ENCODE measurements around the gene SCTR.

DNA sequence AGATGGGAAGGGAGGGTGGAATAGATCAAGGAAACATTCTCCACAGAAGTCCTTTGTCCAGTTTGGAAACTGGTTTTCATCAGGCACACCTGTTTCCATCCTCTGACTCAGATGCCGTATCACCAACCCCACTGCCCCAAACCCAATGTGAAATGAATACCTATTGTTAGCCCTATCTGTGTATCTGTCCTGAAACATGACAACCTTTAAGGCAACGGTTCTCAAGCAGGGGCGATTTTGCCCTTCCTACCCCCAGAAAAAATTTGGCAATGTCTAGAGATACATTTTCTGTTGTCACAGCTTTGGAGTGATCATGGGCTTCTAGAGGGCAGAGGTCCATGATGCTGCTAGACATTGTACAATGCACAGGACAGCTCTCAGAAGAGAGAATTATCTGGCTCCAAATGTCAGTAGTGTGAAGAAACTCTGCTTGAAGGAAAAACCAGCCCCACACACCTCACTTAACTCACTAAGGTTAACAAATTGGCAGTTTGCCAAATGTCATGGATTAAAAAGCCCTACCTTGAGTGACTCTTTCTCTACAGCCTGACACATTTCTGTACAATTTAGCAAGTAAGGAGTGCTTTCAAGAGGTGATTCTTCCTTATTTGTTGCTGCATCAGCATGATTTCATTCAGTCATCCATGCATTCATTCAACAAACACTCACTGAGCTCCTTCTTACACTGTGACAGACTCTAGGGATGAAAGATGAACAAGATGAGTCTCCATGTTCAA lies 3.4 kb downstream of the SCTR start:
- TF ChIP-seq EZH2 (IDR thresholded peaks at IDR 0.05), result no peak
- TF ChIP-seq, protein P1, sequence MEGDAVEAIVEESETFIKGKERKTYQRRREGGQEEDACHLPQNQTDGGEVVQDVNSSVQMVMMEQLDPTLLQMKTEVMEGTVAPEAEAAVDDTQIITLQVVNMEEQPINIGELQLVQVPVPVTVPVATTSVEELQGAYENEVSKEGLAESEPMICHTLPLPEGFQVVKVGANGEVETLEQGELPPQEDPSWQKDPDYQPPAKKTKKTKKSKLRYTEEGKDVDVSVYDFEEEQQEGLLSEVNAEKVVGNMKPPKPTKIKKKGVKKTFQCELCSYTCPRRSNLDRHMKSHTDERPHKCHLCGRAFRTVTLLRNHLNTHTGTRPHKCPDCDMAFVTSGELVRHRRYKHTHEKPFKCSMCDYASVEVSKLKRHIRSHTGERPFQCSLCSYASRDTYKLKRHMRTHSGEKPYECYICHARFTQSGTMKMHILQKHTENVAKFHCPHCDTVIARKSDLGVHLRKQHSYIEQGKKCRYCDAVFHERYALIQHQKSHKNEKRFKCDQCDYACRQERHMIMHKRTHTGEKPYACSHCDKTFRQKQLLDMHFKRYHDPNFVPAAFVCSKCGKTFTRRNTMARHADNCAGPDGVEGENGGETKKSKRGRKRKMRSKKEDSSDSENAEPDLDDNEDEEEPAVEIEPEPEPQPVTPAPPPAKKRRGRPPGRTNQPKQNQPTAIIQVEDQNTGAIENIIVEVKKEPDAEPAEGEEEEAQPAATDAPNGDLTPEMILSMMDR (IDR thresholded peaks at IDR 0.05), result no peak
- no peak for TF ChIP-seq EZH2phosphoT487 (IDR thresholded peaks at IDR 0.05)
